Amniotic epithelial cell (primary cell): Measurements from ENCODE around the gene AZU1.

Experiments
- DNase-seq: peaks from one replicate; pipeline ENCODE4 v3.0.0-alpha.2; 2010; ENCODE audit warnings: low read depth

AZU1 gene

DNA sequence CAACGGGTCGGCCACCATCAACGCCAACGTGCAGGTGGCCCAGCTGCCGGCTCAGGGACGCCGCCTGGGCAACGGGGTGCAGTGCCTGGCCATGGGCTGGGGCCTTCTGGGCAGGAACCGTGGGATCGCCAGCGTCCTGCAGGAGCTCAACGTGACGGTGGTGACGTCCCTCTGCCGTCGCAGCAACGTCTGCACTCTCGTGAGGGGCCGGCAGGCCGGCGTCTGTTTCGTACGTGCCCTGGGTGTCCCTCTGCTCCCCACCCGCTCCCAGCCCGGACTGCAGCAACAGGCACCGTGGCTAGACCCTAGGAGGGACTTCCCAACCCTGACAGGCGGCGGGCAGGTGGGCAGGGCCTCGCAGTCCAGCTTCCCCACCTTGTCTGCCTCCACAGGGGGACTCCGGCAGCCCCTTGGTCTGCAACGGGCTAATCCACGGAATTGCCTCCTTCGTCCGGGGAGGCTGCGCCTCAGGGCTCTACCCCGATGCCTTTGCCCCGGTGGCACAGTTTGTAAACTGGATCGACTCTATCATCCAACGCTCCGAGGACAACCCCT is 28.0 kb downstream of the AZU1 start:
- no peak for DNase-seq

DNA sequence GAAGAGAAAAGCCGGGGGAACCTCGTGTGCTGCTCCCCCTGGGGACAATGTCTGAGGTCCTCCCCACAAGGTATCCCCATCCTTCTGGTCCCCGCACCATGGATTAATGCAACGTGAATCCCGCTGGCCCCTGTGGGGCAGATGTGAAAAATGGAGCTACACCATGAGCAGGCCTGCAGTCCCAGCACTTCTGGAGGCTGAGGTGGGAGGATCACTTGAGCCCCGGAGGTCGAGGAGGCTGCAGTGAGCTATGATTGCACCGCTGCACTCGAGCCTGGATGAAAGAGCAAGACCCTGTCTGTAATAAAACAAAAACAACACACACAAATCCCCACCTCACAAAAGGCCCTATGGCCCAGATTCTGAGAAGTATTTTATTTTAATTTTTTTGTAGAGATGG is 30.6 kb downstream of the AZU1 start:
- DNase-seq = no peak

DNA sequence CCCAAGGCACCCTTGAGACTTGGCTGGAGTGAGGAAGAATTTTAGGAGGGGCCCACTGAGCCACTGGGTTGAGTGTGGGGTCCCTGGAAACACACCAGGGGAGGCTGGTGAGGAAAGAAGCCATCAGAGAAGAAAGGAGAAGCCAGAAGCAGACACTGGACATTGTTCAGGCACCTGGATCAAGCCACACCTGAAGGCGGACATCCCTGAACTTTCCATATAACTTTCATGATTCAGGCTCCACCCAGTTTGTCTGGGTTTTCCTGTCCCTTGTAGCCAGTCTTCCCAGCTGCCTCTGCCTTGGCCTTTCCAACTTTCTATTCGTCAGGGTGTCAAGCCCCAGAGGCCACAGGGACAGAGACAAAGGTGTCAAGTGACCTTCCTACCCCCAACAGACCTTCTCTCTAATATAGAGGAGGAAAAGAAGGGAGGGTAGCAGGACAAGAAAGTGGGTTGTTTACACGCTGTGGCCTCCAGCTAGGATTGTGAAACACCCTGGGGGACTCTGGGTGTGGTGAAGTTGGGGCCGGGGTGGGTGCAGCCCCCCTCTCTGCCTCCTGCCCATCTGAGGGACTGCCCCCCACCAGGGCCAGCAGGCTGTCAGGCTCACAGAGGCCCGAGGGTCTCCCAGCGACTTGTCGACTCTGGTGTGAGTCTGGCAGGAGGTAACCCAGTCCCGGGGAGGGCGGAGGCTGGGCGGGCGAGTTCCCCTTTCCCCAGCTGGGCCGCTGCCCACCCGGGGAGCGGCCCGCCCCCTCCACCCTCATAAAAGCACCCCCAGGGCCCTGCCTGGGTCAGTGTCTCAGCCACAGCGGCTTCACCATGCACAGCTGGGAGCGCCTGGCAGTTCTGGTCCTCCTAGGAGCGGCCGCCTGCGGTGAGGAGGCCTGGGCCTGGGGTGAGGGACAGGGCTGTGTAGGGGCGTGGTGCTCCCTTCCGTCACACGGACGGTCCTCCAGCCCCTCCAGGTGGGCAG is 31.5 kb downstream of the AZU1 start, which contains the start of gene CFD:
Gene CFD (plus strand): TSS at position 797 of the 976 bp plus-strand sequence. CDS start 26 bp downstream, at position 823.
- DNase-seq = no peak

DNA sequence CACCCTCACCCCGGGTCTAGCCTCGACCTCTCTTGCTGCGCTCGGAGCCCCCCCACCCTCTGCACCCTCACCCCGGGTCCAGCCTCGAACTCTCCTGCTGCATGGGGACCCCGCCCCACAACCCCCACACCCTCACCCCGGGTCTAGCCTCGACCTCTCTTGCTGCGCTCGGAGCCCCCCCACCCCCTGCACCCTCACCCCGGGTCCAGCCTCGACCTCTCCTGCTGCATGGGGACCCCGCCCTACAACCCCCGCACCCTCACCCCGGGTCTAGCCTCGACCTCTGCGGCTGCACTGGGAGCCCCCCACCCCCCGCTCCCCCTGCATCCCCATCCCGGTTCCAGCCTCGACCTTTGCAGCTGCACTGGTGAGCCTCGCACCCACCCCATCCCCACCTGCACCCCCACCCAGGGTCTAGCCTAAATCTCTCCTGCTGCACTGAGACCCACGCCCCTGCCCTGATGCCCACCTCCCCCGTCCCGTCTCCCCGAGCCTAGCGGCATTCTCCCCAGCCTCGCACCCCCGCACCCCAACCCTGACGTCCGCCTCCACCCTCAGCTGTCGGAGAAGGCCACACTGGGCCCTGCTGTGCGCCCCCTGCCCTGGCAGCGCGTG is 33.6 kb downstream of the AZU1 start:
- no peak for DNase-seq

DNA sequence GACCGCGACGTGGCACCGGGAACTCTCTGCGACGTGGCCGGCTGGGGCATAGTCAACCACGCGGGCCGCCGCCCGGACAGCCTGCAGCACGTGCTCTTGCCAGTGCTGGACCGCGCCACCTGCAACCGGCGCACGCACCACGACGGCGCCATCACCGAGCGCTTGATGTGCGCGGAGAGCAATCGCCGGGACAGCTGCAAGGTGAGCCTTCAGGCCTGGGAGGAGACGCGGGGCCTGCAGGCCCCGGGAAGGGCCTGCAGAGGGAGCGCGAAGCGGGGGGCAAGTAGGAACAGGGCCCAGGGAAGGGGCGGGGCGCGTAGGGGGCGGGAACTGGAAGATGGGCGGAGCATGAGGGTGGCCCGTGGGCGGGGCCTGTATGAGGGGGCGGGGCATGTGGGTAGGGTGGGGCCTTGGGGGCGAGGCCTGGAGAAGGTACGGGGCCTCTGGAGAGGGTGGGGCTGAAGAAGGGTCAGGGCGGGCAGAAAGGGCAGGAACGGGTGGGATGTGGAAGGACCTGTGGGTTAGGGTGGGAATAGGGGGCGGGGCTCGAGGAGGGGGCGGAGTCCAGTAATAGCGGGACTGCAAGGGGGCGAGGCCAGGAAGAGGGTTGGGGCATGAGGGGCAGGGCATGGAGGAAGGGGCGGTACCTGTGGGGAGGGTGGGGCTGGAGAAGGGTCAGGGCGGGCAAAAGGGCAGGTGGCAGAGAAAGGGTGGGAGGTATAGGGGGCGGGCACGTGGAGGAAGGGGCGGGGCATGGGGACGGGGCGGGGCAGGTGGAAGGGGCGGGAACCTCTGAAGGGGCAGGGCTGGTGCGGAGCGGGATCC is 34.3 kb downstream of the AZU1 start:
- no peak for DNase-seq

DNA sequence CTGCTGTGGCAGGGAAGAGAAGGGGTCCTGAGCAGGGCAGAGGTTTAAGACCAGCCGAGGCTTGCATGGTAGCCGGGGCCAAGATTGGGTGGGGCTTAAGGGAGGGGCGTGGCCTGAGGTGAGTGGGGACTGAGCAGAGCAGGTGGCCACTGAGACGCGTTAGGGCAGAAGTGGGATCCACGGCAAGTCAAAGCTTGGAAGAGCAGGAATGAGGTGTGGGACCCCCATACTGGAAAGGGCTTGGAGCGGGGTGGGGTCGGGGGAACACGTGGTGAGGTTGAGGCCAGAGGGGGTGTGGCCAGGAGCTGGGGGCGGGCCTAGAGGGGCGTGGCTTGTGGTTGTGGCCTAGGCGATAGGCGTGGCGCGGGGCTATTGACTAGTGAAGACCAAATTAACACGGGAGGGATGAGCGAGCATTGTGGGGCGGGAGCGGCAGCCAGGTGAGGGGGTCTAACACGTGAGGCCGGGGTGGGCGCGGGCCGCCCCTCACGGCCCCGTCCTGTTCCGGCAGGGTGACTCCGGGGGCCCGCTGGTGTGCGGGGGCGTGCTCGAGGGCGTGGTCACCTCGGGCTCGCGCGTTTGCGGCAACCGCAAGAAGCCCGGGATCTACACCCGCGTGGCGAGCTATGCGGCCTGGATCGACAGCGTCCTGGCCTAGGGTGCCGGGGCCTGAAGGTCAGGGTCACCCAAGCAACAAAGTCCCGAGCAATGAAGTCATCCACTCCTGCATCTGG is 35.1 kb downstream of the AZU1 start:
- no peak for DNase-seq

DNA sequence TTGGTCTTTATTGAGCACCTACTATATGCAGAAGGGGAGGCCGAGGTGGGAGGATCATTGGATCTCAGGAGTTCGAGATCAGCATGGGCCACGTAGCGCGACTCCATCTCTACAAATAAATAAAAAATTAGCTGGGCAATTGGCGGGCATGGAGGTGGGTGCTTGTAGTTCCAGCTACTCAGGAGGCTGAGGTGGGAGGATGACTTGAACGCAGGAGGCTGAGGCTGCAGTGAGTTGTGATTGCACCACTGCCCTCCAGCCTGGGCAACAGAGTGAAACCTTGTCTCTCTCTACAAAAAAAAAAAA is 35.6 kb downstream of the AZU1 start:
- no peak for DNase-seq

DNA sequence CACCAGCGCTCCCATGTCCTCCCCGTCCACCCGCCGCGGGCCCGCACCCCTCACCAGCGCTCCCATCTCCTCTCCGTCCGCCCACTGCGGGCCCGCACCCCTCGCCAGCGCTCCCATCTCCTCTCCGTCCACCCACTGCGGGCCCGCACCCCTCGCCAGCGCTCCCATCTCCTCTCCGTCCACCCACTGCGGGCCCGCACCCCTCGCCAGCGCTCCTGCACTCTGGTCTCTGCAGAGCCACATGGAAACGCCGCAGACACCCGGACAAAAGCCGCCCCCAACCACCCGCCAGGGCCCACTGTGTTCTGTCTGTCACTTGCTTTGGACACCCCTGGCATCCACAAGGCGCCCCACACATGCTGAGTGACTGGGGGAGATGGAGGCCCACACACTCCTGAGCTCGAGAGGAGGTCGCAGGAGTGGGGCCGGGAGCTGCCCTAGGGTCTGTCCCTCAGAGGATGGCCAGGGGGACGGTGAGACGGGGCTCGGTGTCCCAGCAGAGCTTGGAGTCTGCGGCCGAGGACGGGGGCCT is 39.2 kb downstream of the AZU1 start:
- no peak for DNase-seq

DNA sequence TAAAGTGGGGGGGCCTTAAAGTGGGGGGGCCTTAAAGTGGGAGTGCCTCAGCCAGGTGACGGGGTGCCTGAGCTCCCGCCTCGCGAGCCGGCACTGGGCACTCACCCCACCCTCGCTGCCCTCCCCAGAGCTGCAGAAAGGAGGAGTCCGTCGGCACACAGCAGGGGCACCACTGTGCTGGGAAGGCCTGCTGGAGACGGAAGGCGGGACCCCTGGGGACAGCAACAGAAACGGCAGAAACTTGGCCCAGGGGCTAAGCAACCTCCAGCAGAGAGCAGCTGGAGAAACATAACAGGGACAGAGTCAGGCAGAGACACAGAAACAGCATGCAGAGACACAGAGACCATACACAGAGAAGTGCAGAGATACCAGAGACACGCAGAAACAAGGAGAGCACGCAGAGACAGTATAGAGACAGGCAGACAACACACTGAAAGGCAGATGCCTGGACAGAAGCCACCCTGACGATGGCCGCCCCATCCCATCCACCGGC is 39.7 kb downstream of the AZU1 start:
- no peak for DNase-seq

DNA sequence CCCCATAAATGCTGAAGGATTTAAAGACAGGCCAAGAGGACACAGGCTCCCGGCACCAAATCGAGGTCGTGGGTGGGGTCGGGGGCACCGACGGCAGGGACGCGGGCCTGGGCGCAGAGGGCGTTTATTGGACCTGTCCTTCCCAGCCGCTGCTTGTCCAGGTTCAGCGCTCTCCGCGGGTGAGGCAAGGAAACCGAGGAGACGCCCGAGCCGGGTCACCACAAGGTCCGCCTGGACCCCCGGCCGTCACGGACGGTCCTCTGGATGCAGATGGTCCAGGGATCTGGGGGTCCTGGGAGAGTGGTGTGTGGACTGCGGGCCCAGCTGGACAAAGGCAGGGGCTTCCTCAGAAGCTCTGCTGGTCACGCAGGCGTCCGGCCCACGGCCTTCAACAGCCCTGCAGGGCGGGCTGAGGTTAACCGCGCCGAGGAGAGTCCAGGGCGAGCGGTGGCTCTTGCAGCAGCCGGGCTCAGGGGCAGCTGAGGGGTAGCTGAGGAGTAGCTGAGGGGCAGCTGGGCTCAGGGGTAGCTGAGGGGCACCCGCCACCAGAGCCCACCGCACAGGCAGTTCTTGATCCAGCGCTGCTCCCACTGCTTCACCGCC is 40.3 kb downstream of the AZU1 start:
- DNase-seq = no peak

DNA sequence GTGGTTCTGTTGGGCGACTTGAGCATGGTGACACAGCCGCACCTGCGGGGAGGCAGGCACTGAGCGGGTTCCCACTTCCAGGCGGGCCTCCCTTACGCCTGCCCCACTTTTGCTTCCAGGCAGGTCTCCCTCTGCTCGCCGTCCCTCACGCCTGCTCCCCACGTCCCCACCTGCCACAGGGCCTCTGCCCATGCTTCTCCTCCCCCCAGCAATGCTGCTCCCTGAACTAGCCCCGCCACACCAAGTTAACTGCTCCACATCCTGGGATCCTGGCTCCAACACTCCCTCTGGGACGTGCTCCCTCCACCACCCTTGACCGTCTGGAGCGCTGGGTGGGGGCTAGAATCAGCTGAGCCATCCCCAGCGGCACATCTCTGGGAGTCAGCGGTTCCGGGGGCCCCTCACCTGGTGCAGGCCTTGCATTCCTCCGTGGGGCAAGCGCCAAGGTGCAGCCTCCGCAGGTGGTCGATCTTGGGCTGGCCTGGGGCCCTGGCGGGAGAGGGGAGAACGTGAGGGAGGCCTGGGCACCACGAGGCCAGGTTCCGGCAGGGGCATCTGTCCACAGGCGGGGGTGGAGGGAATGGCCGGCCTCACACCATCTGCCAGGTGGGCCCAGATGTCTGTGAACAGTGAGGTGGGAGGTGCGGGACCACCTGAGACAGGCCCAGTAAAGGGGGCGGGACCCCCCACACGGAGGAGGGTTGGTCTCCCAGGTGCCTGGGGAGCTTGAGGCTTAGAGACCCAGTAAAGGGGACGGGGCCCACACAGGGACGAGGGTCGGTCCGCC is 41.0 kb downstream of the AZU1 start:
- no peak for DNase-seq

DNA sequence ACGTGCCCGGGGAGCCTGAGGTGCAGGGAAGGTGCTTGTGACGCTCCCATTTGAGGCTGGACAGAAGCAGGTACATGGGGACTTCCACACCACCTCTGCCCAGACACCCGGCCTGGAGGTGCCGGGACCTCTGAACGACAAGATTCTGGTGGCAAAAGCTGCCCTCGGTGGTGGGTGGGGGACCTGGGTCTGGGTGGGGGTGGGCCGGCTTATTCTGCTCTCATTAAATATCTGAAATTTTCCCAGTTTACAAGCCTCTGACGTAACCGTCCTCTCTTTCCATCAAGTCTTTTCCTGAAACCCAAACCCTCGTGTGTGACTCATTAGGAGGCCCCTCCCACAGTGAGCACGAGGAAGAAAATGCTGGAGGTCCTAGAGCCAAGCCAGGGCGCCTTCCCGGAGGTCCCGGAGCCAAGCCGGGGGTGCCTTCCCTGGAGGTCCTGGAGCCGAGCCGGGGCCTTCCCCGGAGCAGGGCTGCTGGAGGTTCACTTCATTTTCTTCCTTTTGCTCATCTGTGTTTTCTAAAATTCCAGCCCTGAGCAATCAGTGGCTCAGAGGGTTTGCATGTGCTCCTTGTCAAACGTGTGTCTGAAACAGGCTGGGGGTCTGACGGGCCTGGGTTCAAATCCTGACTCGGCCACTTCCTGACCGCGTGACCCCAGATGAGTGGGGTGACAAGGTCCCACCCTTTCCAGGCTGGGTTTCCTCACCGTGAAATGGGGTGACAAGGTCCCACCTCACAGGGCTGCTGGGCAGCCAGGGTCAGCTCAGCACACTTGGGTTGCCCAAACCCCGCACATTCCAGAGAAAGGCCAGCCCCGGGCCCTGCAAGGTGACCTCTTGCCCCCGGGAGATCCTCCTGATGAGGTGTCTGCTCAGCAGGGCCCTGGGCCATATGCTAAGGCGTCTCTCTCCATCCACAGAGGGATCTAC is 41.9 kb downstream of the AZU1 start:
- DNase-seq = peak; percentile 90

DNA sequence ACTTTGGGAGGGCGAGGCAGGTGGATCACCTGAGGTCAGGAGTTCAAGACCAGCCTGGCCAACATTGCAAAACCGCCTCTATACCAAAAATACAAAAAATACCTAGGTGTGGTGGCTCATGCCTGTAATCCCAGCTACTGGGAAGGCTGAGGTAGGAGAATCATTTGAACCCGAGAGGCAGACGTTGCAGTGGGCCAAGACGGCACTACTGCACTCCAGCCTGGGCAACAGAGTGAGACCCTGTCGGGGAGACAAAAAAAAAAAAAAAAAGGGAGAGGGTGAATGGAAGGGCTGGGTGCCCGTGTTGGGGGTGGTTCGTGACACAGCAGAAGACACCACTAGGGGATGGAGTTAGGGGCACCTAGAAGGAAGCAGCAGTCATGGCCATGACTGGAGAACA is 42.7 kb downstream of the AZU1 start:
- no peak for DNase-seq

DNA sequence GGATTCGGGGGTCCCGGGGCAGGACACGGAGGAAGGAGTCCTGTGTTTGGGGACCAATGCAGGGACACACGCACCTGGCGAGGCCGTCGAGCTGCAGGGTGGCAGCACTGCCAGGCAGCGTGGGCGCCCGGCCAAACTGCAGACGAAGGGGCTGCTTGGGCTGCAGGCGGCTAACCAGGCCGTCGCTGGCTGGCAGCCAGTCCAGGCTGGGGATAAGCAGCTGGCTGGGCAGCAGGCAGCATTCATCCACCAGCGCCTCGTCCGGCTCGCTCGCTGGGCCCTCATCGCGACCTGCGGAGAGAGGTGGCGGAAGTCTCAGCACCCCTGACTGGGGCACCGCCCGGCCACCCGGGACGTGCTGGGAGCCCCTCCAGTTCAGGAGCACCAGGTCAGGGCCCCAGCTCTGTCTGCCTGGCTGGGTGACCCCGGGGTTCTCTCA is 43.3 kb downstream of the AZU1 start:
- DNase-seq = no peak

DNA sequence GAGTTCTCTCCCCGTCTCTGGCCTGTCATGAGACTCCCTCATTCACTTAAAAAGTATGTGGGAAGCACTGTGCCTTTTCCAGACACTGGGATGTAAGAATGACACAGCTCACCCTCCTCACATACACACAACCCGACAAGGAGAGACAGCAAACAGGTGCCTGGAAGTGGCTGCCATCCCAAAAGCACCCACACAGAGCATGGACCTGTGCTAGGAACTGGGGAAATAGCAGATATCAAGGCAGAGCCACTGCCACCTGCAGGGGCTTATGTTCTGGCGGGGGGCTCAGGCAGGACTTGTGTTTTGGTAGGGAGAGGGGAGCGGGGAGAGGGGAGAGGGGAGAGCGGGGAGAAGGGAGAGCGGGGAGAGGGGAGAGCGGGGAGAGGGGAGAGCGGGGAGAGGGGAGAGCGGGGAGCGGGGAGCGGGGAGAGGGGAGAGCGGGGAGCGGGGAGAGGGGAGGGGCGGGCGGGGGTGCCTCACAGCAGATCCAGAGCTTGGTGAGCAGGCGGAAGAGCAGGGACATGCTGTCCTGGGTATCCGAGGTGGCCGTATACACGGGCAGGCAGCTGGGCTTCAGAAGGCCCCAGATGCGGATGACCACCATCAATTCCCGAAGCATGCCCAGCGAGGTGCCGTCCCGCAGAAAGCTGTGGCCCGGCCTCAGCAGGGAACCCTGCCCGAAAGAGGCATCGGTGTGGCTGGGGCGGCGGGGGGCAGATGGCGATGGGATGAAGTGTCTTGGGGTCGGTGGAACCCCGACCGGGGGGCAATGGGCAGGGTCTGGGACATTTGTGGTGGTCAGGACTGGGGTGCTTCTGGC is 44.0 kb downstream of the AZU1 start:
- DNase-seq = no peak

DNA sequence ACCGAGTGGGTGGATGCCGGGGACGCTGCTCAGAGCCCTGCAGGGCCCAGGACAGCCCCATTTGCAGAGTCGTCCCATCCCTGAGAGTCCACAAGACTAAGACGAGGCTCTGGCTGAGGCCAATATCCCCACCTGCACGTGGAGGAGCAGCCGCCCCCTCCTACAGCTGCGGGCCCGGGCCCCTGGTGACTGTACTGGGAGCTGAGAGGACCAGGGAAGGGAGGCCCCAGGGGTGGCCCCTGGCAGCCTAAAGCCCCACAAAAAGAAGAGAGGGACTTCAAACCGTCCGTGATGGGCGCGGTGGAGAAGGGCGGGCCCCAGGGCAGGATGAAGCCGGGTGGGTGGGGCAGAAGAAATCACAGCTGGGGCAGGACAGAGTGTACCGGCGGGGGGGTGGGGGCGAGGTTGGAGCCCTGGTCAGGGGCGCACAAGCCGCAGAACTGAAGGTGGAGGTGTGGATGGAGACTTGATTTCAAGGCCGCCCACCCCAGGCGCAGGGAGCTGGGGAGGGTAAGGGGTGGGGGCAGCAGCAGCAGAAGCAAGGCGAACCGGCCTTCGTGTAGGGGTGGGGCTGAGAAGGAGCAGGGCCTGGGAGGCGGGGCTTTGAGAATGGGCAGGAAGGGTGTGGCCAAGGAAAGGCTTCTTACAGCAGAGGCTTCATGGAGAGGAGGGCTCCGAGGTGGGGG is 44.8 kb downstream of the AZU1 start:
- peak; percentile 79 for DNase-seq

DNA sequence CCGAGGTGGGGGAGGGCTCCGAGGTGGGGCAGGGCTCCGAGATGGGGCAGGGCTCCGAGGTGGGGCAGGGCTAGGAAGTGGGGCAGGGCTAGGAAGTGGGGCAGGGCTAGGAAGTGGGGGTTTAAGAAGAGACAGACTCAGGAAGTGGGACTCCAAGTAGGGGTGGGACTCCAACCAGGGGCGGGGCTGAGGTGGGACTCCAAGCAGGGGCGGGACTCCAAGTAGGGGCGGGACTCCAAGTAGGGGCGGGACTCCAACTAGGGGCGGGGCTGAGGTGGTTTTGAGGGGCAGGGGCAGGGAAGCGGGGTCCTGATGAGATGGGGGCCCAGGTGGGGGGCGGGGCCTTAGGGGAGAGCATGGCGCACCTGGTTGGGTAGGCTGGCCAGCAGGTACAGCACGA is 45.4 kb downstream of the AZU1 start:
- DNase-seq = peak; percentile 75
